ENCODE data around the gene PRKCH.

The PRKCH gene

GRCh38 chr14:61566537-61567225, 245.3 kb downstream of the PRKCH start:
- Histone ChIP-seq H3K27ac (ENCODE audit: low read depth, low read length) (no peak overlapping the region), H3K27me3 (ENCODE audit: insufficient read depth, low read length) (peaks cover 9% of the 10 kb centered on the region; the same call in 1 of the 2 replicates), H3K4me1 (ENCODE audit: insufficient read depth, low read length) (peaks cover 53% of the 10 kb centered on the region), H3K9me3 (ENCODE audit: insufficient read depth, low read depth, low read length) (no peaks in the 10 kb centered on the region), H3K36me3 (ENCODE audit: insufficient read depth, low read length) (no peaks in the 10 kb centered on the region), H3K4me3 (ENCODE audit: low read length) (no peak overlapping the region), H3K9ac (ENCODE audit: low read depth, low read length) (no peak overlapping the region)
- 97% methylated on average over 2 of the region's 2 CpGs for WGBS

- Histone ChIP-seq H3K27ac (ENCODE audit: low read depth, low read length) (no peak overlapping the region), H3K9me3 (ENCODE audit: insufficient read depth, low read depth, low read length) (no peaks in the 10 kb centered on the region), H3K36me3 (ENCODE audit: insufficient read depth, low read length) (no peaks in the 10 kb centered on the region), H3K4me3 (ENCODE audit: low read length) (peak overlapping the region; percentile 54), H3K9ac (ENCODE audit: low read depth, low read length) (peak overlapping the region; percentile 50; the same call in 1 of the 2 replicates), H3K27me3 (ENCODE audit: insufficient read depth, low read length) (peaks cover 9% of the 10 kb centered on the region; the same call in 1 of the 2 replicates), H3K4me1 (ENCODE audit: insufficient read depth, low read length) (peaks cover 42% of the 10 kb centered on the region)
- 40% methylated on average over 13 of the region's 13 CpGs for WGBS
Observed at GRCh38 chr14:61567838-61568571, 246.6 kb downstream of the PRKCH start.

GRCh38 chr14:61568572-61569011, 247.2 kb downstream of the PRKCH start:
- H3K4me3 ChIP-seq (ENCODE audit: low read length) = peak overlapping the region; percentile 54
- H3K36me3 ChIP-seq (ENCODE audit: insufficient read depth, low read length) = no peaks in the 10 kb centered on the region
- H3K9me3 ChIP-seq (ENCODE audit: insufficient read depth, low read depth, low read length) = no peaks in the 10 kb centered on the region
- peak overlapping the region; percentile 50; the same call in 1 of the 2 replicates for H3K9ac ChIP-seq (ENCODE audit: low read depth, low read length)
- H3K27me3 ChIP-seq (ENCODE audit: insufficient read depth, low read length) = peaks cover 9% of the 10 kb centered on the region; the same call in 1 of the 2 replicates
- WGBS = 17% methylated on average over 34 of the region's 34 CpGs
- no peak overlapping the region for H3K27ac ChIP-seq (ENCODE audit: low read depth, low read length)
- H3K4me1 ChIP-seq (ENCODE audit: insufficient read depth, low read length) = peaks cover 42% of the 10 kb centered on the region

GRCh38 chr14:61569308-61569707, 247.9 kb downstream of the PRKCH start:
- Histone ChIP-seq H3K4me1 (ENCODE audit: insufficient read depth, low read length) (peaks cover 45% of the 10 kb centered on the region), H3K27ac (ENCODE audit: low read depth, low read length) (no peak overlapping the region), H3K4me3 (ENCODE audit: low read length) (no peak overlapping the region), H3K9me3 (ENCODE audit: insufficient read depth, low read depth, low read length) (no peaks in the 10 kb centered on the region), H3K27me3 (ENCODE audit: insufficient read depth, low read length) (peaks cover 9% of the 10 kb centered on the region; the same call in 1 of the 2 replicates), H3K36me3 (ENCODE audit: insufficient read depth, low read length) (no peaks in the 10 kb centered on the region), H3K9ac (ENCODE audit: low read depth, low read length) (no peak overlapping the region)
- WGBS = 53% methylated on average over 1 of the region's 1 CpG

- H3K4me3 ChIP-seq (ENCODE audit: low read length) = no peak overlapping the region
- H3K27me3 ChIP-seq (ENCODE audit: insufficient read depth, low read length) = peaks cover 9% of the 10 kb centered on the region; the same call in 1 of the 2 replicates
- 82% methylated on average over 9 of the region's 9 CpGs for WGBS
- no peak overlapping the region for H3K27ac ChIP-seq (ENCODE audit: low read depth, low read length)
- H3K36me3 ChIP-seq (ENCODE audit: insufficient read depth, low read length) = no peaks in the 10 kb centered on the region
- H3K4me1 ChIP-seq (ENCODE audit: insufficient read depth, low read length) = peaks cover 43% of the 10 kb centered on the region
- H3K9me3 ChIP-seq (ENCODE audit: insufficient read depth, low read depth, low read length) = no peaks in the 10 kb centered on the region
- H3K9ac ChIP-seq (ENCODE audit: low read depth, low read length) = no peak overlapping the region
Observed at GRCh38 chr14:61569812-61570548, 248.6 kb downstream of the PRKCH start.

GRCh38 chr14:61570549-61571290, 249.3 kb downstream of the PRKCH start:
- Histone ChIP-seq H3K27me3 (ENCODE audit: insufficient read depth, low read length) (peaks cover 9% of the 10 kb centered on the region; the same call in 1 of the 2 replicates), H3K9me3 (ENCODE audit: insufficient read depth, low read depth, low read length) (no peaks in the 10 kb centered on the region), H3K4me1 (ENCODE audit: insufficient read depth, low read length) (peaks cover 43% of the 10 kb centered on the region), H3K36me3 (ENCODE audit: insufficient read depth, low read length) (no peaks in the 10 kb centered on the region), H3K27ac (ENCODE audit: low read depth, low read length) (no peak overlapping the region), H3K9ac (ENCODE audit: low read depth, low read length) (no peak overlapping the region), H3K4me3 (ENCODE audit: low read length) (no peak overlapping the region)
- WGBS = 88% methylated on average over 6 of the region's 6 CpGs

GRCh38 chr14:61571917-61572316, 250.5 kb downstream of the PRKCH start:
- Histone ChIP-seq H3K4me1 (ENCODE audit: insufficient read depth, low read length) (peaks cover 43% of the 10 kb centered on the region), H3K27me3 (ENCODE audit: insufficient read depth, low read length) (peaks cover 9% of the 10 kb centered on the region; the same call in 1 of the 2 replicates), H3K9me3 (ENCODE audit: insufficient read depth, low read depth, low read length) (no peaks in the 10 kb centered on the region), H3K27ac (ENCODE audit: low read depth, low read length) (no peak overlapping the region), H3K9ac (ENCODE audit: low read depth, low read length) (no peak overlapping the region), H3K4me3 (ENCODE audit: low read length) (no peak overlapping the region), H3K36me3 (ENCODE audit: insufficient read depth, low read length) (no peaks in the 10 kb centered on the region)
- WGBS = 94% methylated on average over 2 of the region's 2 CpGs

GRCh38 chr14:61573321-61573720, 251.9 kb downstream of the PRKCH start:
- Histone ChIP-seq H3K9ac (ENCODE audit: low read depth, low read length) (no peak overlapping the region), H3K27ac (ENCODE audit: low read depth, low read length) (no peak overlapping the region), H3K27me3 (ENCODE audit: insufficient read depth, low read length) (peaks cover 9% of the 10 kb centered on the region; the same call in 1 of the 2 replicates), H3K4me1 (ENCODE audit: insufficient read depth, low read length) (peaks cover 36% of the 10 kb centered on the region), H3K9me3 (ENCODE audit: insufficient read depth, low read depth, low read length) (no peaks in the 10 kb centered on the region), H3K4me3 (ENCODE audit: low read length) (no peak overlapping the region), H3K36me3 (ENCODE audit: insufficient read depth, low read length) (no peaks in the 10 kb centered on the region)
- 88% methylated on average over 3 of the region's 3 CpGs for WGBS

- H3K36me3 ChIP-seq (ENCODE audit: insufficient read depth, low read length) = no peaks in the 10 kb centered on the region
- no peaks in the 10 kb centered on the region for H3K9me3 ChIP-seq (ENCODE audit: insufficient read depth, low read depth, low read length)
- 80% methylated on average over 7 of the region's 7 CpGs for WGBS
- no peak overlapping the region for H3K27ac ChIP-seq (ENCODE audit: low read depth, low read length)
- H3K4me1 ChIP-seq (ENCODE audit: insufficient read depth, low read length) = peaks cover 32% of the 10 kb centered on the region
- H3K27me3 ChIP-seq (ENCODE audit: insufficient read depth, low read length) = peaks cover 4% of the 10 kb centered on the region; the same call in 1 of the 2 replicates
- H3K4me3 ChIP-seq (ENCODE audit: low read length) = no peak overlapping the region
- no peak overlapping the region for H3K9ac ChIP-seq (ENCODE audit: low read depth, low read length)
Observed at GRCh38 chr14:61573748-61574513, 252.6 kb downstream of the PRKCH start.

- no peak overlapping the region for H3K4me3 ChIP-seq (ENCODE audit: low read length)
- WGBS = 76% methylated on average over 7 of the region's 7 CpGs
- H3K4me1 ChIP-seq (ENCODE audit: insufficient read depth, low read length) = peaks cover 27% of the 10 kb centered on the region
- H3K27ac ChIP-seq (ENCODE audit: low read depth, low read length) = no peak overlapping the region
- H3K9me3 ChIP-seq (ENCODE audit: insufficient read depth, low read depth, low read length) = no peaks in the 10 kb centered on the region
- H3K36me3 ChIP-seq (ENCODE audit: insufficient read depth, low read length) = no peaks in the 10 kb centered on the region
- no peaks in the 10 kb centered on the region; the same call in 1 of the 2 replicates for H3K27me3 ChIP-seq (ENCODE audit: insufficient read depth, low read length)
- no peak overlapping the region for H3K9ac ChIP-seq (ENCODE audit: low read depth, low read length)
Observed at GRCh38 chr14:61574514-61574807, 253.1 kb downstream of the PRKCH start.
